Naive thymus-derived CD8-positive, alpha-beta T cell (primary cell): ENCODE data around the gene OPN1MW3. TPM values are rescaled to one million over a fixed set of nuclear protein-coding genes. Genes with fewer than 3 reads are reported as not detected.

Experiments used
- ATAC-seq, 2 donors: fragments of 150-1000 bp; cut with Tn5 transposase in 1 of 2; sonication (Bioruptor Pico), chemical (Tn5 transposase) in 1 of 2; 1 replicate in 1 of 2; 2 replicates in 1 of 2; pipeline ENCODE4 v1.10.0; 2021; ENCODE audit warnings: mild to moderate bottlenecking in 2 of 2, moderate library complexity in 2 of 2
- POLR2A ChIA-PET: fragments of 350-600 bp; sonication (Branson Sonifier 250); formaldehyde crosslinking; loops from one replicate; lab custom pipeline; 2021; ENCODE audit warnings: antibody characterized with exemption; lab: Charles Lee
- DNase-seq, 10 donors: peaks; one replicate each; pipeline versions ENCODE4 v3.0.0 to v3.0.0-alpha.2; 2020 to 2022
- H3K27ac Mint-ChIP-seq, 10 donors: one replicate each; pipeline ENCODE4 v1.8.0; 2020 to 2022; ENCODE audit warnings: mild to moderate bottlenecking in 10 of 10, mixed read lengths in 10 of 10, moderate library complexity in 4 of 10, inconsistent platforms in 1 of 10
- H3K27me3 Mint-ChIP-seq, 5 donors: one replicate each; pipeline ENCODE4 v1.8.0; 2021 to 2022; ENCODE audit warnings: mixed read lengths in 5 of 5
- H3K36me3 Mint-ChIP-seq, 3 donors: one replicate each; pipeline ENCODE4 v1.8.0; 2020 to 2022; ENCODE audit warnings: mixed read lengths in 3 of 3, mild to moderate bottlenecking in 2 of 3, inconsistent platforms in 1 of 3
- H3K4me1 Mint-ChIP-seq, 4 donors: one replicate each; pipeline ENCODE4 v1.8.0; 2021 to 2022; ENCODE audit warnings: mixed read lengths in 4 of 4
- H3K4me3 Mint-ChIP-seq, 10 donors: one replicate each; pipeline ENCODE4 v1.8.0; 2020 to 2022; ENCODE audit warnings: mild to moderate bottlenecking in 10 of 10, mixed read lengths in 10 of 10, moderate library complexity in 6 of 10, inconsistent platforms in 1 of 10
- H3K9me3 Mint-ChIP-seq, 9 donors: one replicate each; pipeline ENCODE4 v1.8.0; 2020 to 2022; ENCODE audit warnings: mixed read lengths in 9 of 9, mild to moderate bottlenecking in 3 of 9, inconsistent platforms in 1 of 9, moderate library complexity in 1 of 9
- polyA plus RNA-seq, 3 donors: library from polyadenylated mRNA; unstranded; fragments of 300-500 nt; fragmentation: Illumina TruSeq; gene quantifications; one replicate each; pipeline ENCODE4 v1.2.3, GENCODE V29; 2021
- total RNA-seq, 8 experiments: library from RNA in 2 of 8; stranded (reverse) in 2 of 8; gene quantifications; one replicate each; pipeline ENCODE4 v1.2.3 and lab custom pipeline; 2021 to 2026

Gene OPN1MW3
- total and polyA plus RNA-seq, 5 experiments from 2014 or later = not detected

GRCh38 chrX:154304846-154305245 is 47.5 kb downstream of the OPN1MW3 start:
- H3K27me3 Mint-ChIP-seq = no peaks in the 10 kb centered on the region
- no peak overlapping the region for H3K4me3 Mint-ChIP-seq
- no peaks in the 10 kb centered on the region for H3K36me3 Mint-ChIP-seq
- H3K9me3 Mint-ChIP-seq = no peaks in the 10 kb centered on the region
- H3K27ac Mint-ChIP-seq = peak overlapping the region in 1 of 10 donors; percentile 71
- POLR2A ChIA-PET = no interaction called here
- peaks cover 11 to 41% (median 21%) of the 10 kb centered on the region in 4 donors for H3K4me1 Mint-ChIP-seq
- ATAC-seq (no peak), DNase-seq (no peak)

- no peak overlapping the region for H3K27ac Mint-ChIP-seq
- POLR2A ChIA-PET = interaction anchor here (1.1 kb wide), 1 partner anchor 169 kb away, joined by 3 read pairs; no protein-coding TSS in a partner anchor
These were observed 48.3 kb downstream of the OPN1MW3 start for GRCh38 chrX:154305541-154306205.

GRCh38 chrX:154307202-154307601 is 49.8 kb downstream of the OPN1MW3 start:
- no peak for ATAC-seq
- peak overlapping the region in 1 of 10 donors; percentile 89 for H3K27ac Mint-ChIP-seq

More at GRCh38 chrX:154305541-154306205, 48.3 kb downstream of the OPN1MW3 start:
- Mint-ChIP-seq H3K27me3 (no peaks in the 10 kb centered on the region), H3K9me3 (no peaks in the 10 kb centered on the region), H3K36me3 (no peaks in the 10 kb centered on the region), H3K4me1 (peaks cover 11 to 38% (median 21%) of the 10 kb centered on the region in 4 donors), H3K4me3 (peak overlapping the region in 1 of 10 donors; percentile 60)
- no peak for DNase-seq
- ATAC-seq = no peak

GRCh38 chrX:154308108-154308946 is 50.9 kb downstream of the OPN1MW3 start:
- no peaks in the 10 kb centered on the region for H3K27me3 Mint-ChIP-seq
- H3K4me3 Mint-ChIP-seq = peak overlapping the region in 7 of 10 donors; percentile 12 to 68 (median 55)
- no peaks in the 10 kb centered on the region for H3K36me3 Mint-ChIP-seq
- H3K9me3 Mint-ChIP-seq = no peaks in the 10 kb centered on the region
- DNase-seq = peak; percentile 55 to 88 (median 75)
- peak overlapping the region in 9 of 10 donors; percentile 6 to 89 (median 78) for H3K27ac Mint-ChIP-seq
- ATAC-seq = peak; percentile 87 to 93
- peaks cover 15 to 49% (median 31%) of the 10 kb centered on the region in 4 donors for H3K4me1 Mint-ChIP-seq
- POLR2A ChIA-PET = interaction anchor here (0.6 to 1.9 kb wide), 6 partner anchors 9 to 299 kb away, joined by 3 to 6 read pairs (median 4); partner anchors contain the start of gene RPL10

More at GRCh38 chrX:154307202-154307601, 49.8 kb downstream of the OPN1MW3 start:
- H3K36me3 Mint-ChIP-seq = no peaks in the 10 kb centered on the region
- H3K4me3 Mint-ChIP-seq = no peak overlapping the region
- no peaks in the 10 kb centered on the region for H3K9me3 Mint-ChIP-seq
- no peak for DNase-seq
- POLR2A ChIA-PET = interaction anchor here (1.9 kb wide), 1 partner anchor 10 kb away, joined by 6 read pairs; no protein-coding TSS in a partner anchor
- H3K4me1 Mint-ChIP-seq = peaks cover 11 to 41% (median 23%) of the 10 kb centered on the region in 4 donors
- no peaks in the 10 kb centered on the region for H3K27me3 Mint-ChIP-seq

- POLR2A ChIA-PET = interaction anchor here (0.7 to 1.9 kb wide), 4 partner anchors 8 to 230 kb away, joined by 3 to 6 read pairs (median 4); partner anchors contain the start of gene RPL10
- H3K9me3 Mint-ChIP-seq = no peaks in the 10 kb centered on the region
- peak overlapping the region in 1 of 10 donors; percentile 59 for H3K27ac Mint-ChIP-seq
- H3K4me3 Mint-ChIP-seq = no peak overlapping the region
- H3K27me3 Mint-ChIP-seq = no peaks in the 10 kb centered on the region
- DNase-seq (no peak), ATAC-seq (no peak)
- peaks cover 17 to 50% (median 33%) of the 10 kb centered on the region in 4 donors for H3K4me1 Mint-ChIP-seq
- no peaks in the 10 kb centered on the region for H3K36me3 Mint-ChIP-seq
These were observed 51.8 kb downstream of the OPN1MW3 start for GRCh38 chrX:154309041-154309775.

- DNase-seq (no peak), ATAC-seq (no peak)
- Mint-ChIP-seq H3K9me3 (no peaks in the 10 kb centered on the region), H3K27ac (peak overlapping the region in 1 of 10 donors; percentile 36), H3K4me1 (peaks cover 17 to 39% (median 32%) of the 10 kb centered on the region in 4 donors), H3K36me3 (no peaks in the 10 kb centered on the region), H3K27me3 (no peaks in the 10 kb centered on the region), H3K4me3 (no peak overlapping the region)
- POLR2A ChIA-PET = interaction anchor here (1.1 kb wide), 1 partner anchor 7 kb away, joined by 3 read pairs; no protein-coding TSS in a partner anchor
These were observed 53.5 kb downstream of the OPN1MW3 start for GRCh38 chrX:154310616-154311536.

- H3K4me1 Mint-ChIP-seq = peaks cover 17 to 37% (median 31%) of the 10 kb centered on the region in 4 donors
- no peaks in the 10 kb centered on the region for H3K27me3 Mint-ChIP-seq
- ATAC-seq = no peak
- no peak for DNase-seq
- no peaks in the 10 kb centered on the region for H3K36me3 Mint-ChIP-seq
- no peak overlapping the region for H3K4me3 Mint-ChIP-seq
- no peaks in the 10 kb centered on the region for H3K9me3 Mint-ChIP-seq
- POLR2A ChIA-PET = no interaction called here
- H3K27ac Mint-ChIP-seq = peak overlapping the region in 2 of 10 donors; percentile 31 to 75
These were observed 54.7 kb downstream of the OPN1MW3 start for GRCh38 chrX:154312116-154312515.

- Mint-ChIP-seq H3K4me3 (no peak overlapping the region), H3K36me3 (no peaks in the 10 kb centered on the region), H3K27ac (peak overlapping the region in 9 of 10 donors; percentile 22 to 86 (median 44)), H3K9me3 (no peaks in the 10 kb centered on the region), H3K4me1 (peaks cover 15 to 33% (median 29%) of the 10 kb centered on the region in 4 donors), H3K27me3 (no peaks in the 10 kb centered on the region)
- POLR2A ChIA-PET = interaction anchor here (1.2 kb wide), 1 partner anchor 14 kb away, joined by 6 read pairs; no protein-coding TSS in a partner anchor
- ATAC-seq = peak in 1 of 2 donors; percentile 47
- no peak for DNase-seq
These were observed 55.8 kb downstream of the OPN1MW3 start for GRCh38 chrX:154313147-154313546.

- H3K27me3 Mint-ChIP-seq = no peaks in the 10 kb centered on the region
- H3K9me3 Mint-ChIP-seq = no peaks in the 10 kb centered on the region
- peaks cover 16 to 30% (median 28%) of the 10 kb centered on the region in 4 donors for H3K4me1 Mint-ChIP-seq
- POLR2A ChIA-PET = no interaction called here
- H3K4me3 Mint-ChIP-seq = no peak overlapping the region
- ATAC-seq (no peak), DNase-seq (no peak)
- no peaks in the 10 kb centered on the region for H3K36me3 Mint-ChIP-seq
- H3K27ac Mint-ChIP-seq = peak overlapping the region in 1 of 10 donors; percentile 12
These were observed 58.0 kb downstream of the OPN1MW3 start for GRCh38 chrX:154315416-154315815.

GRCh38 chrX:154317391-154317995 is 60.1 kb downstream of the OPN1MW3 start:
- peak overlapping the region in 7 of 10 donors; percentile 48 to 81 (median 60) for H3K27ac Mint-ChIP-seq
- H3K4me1 Mint-ChIP-seq = peaks cover 25 to 43% (median 41%) of the 10 kb centered on the region in 4 donors
- H3K4me3 Mint-ChIP-seq = peak overlapping the region in 6 of 10 donors; percentile 16 to 56 (median 42)
- POLR2A ChIA-PET = interaction anchor here (0.6 to 1.7 kb wide), 5 partner anchors 9 to 236 kb away, joined by 3 to 6 read pairs (median 4); no protein-coding TSS in a partner anchor
- ATAC-seq = peak; percentile 57 to 58
- no peaks in the 10 kb centered on the region for H3K27me3 Mint-ChIP-seq
- no peaks in the 10 kb centered on the region for H3K36me3 Mint-ChIP-seq
- H3K9me3 Mint-ChIP-seq = no peaks in the 10 kb centered on the region
- peak in 4 of 10 donors; percentile 5 to 66 (median 24) for DNase-seq
